ENCODE results near the gene AFF3.
"Not testable (repeated sequence)": the region's sequence is repeated elsewhere in the genome, so short reads cannot be mapped to it uniquely, and the experiment has no call there.

Gene AFF3

GRCh38 chr2:99927690-99928207, 214.6 kb downstream of the AFF3 start:
- not testable (repeated sequence) for H3K4me3 ChIP-seq (ENCODE audit: low read length); DNase-seq (ENCODE audit: low read depth, low spot score)

- H3K4me3 ChIP-seq (ENCODE audit: low read length): no peak overlapping the region
- DNase-seq (ENCODE audit: low read depth, low spot score): no peak
Observed at GRCh38 chr2:99926986-99927385, 215.4 kb downstream of the AFF3 start.

- no peak overlapping the region for H3K4me3 ChIP-seq (ENCODE audit: low read length)
- no peak for DNase-seq (ENCODE audit: low read depth, low spot score)
Observed at GRCh38 chr2:99925960-99926359, 216.4 kb downstream of the AFF3 start.

GRCh38 chr2:99922664-99923063, 219.7 kb downstream of the AFF3 start:
- no peak overlapping the region for H3K4me3 ChIP-seq (ENCODE audit: low read length)

GRCh38 chr2:99921903-99922302, 220.5 kb downstream of the AFF3 start:
- no peak for DNase-seq (ENCODE audit: low read depth, low spot score)
- H3K4me3 ChIP-seq (ENCODE audit: low read length): no peak overlapping the region

More at GRCh38 chr2:99922664-99923063, 219.7 kb downstream of the AFF3 start:
- DNase-seq (ENCODE audit: low read depth, low spot score): no peak

GRCh38 chr2:99918389-99918788, 224.0 kb downstream of the AFF3 start:
- DNase-seq (ENCODE audit: low read depth, low spot score): no peak
- no peak overlapping the region for H3K4me3 ChIP-seq (ENCODE audit: low read length)

GRCh38 chr2:99915108-99915675, 227.2 kb downstream of the AFF3 start:
- DNase-seq (ENCODE audit: low read depth, low spot score): no peak
- H3K4me3 ChIP-seq (ENCODE audit: low read length): no peak overlapping the region

GRCh38 chr2:99911736-99912135, 230.7 kb downstream of the AFF3 start:
- H3K4me3 ChIP-seq (ENCODE audit: low read length): no peak overlapping the region
- no peak for DNase-seq (ENCODE audit: low read depth, low spot score)

- no peak overlapping the region for H3K4me3 ChIP-seq (ENCODE audit: low read length)
- no peak for DNase-seq (ENCODE audit: low read depth, low spot score)
Observed at GRCh38 chr2:99910902-99911301, 231.5 kb downstream of the AFF3 start.

GRCh38 chr2:99905636-99906035, 236.8 kb downstream of the AFF3 start:
- no peak for DNase-seq (ENCODE audit: low read depth, low spot score)

GRCh38 chr2:99905025-99905424, 237.4 kb downstream of the AFF3 start:
- H3K4me3 ChIP-seq (ENCODE audit: low read length): no peak overlapping the region
- DNase-seq (ENCODE audit: low read depth, low spot score): no peak

More at GRCh38 chr2:99905636-99906035, 236.8 kb downstream of the AFF3 start:
- no peak overlapping the region for H3K4me3 ChIP-seq (ENCODE audit: low read length)

- no peak overlapping the region for H3K4me3 ChIP-seq (ENCODE audit: low read length)
- DNase-seq (ENCODE audit: low read depth, low spot score): no peak
Observed at GRCh38 chr2:99903981-99904380, 238.4 kb downstream of the AFF3 start.

GRCh38 chr2:99900556-99900955, 241.8 kb downstream of the AFF3 start:
- no peak overlapping the region for H3K4me3 ChIP-seq (ENCODE audit: low read length)
- no peak for DNase-seq (ENCODE audit: low read depth, low spot score)

GRCh38 chr2:99899882-99900281, 242.5 kb downstream of the AFF3 start:
- DNase-seq (ENCODE audit: low read depth, low spot score): no peak
- H3K4me3 ChIP-seq (ENCODE audit: low read length): no peak overlapping the region

GRCh38 chr2:99899058-99899855, 243.1 kb downstream of the AFF3 start:
- H3K4me3 ChIP-seq (ENCODE audit: low read length): no peak overlapping the region
- DNase-seq (ENCODE audit: low read depth, low spot score): no peak

- H3K4me3 ChIP-seq (ENCODE audit: low read length): no peak overlapping the region
- DNase-seq (ENCODE audit: low read depth, low spot score): no peak
Observed at GRCh38 chr2:99898336-99899048, 243.9 kb downstream of the AFF3 start.

- no peak for DNase-seq (ENCODE audit: low read depth, low spot score)
- H3K4me3 ChIP-seq (ENCODE audit: low read length): no peak overlapping the region
Observed at GRCh38 chr2:99891428-99891780, 251.0 kb downstream of the AFF3 start.

GRCh38 chr2:99890568-99891427, 251.6 kb downstream of the AFF3 start:
- no peak for DNase-seq (ENCODE audit: low read depth, low spot score)

GRCh38 chr2:99888617-99889016, 253.8 kb downstream of the AFF3 start:
- no peak for DNase-seq (ENCODE audit: low read depth, low spot score)
- H3K4me3 ChIP-seq (ENCODE audit: low read length): no peak overlapping the region

More at GRCh38 chr2:99890568-99891427, 251.6 kb downstream of the AFF3 start:
- H3K4me3 ChIP-seq (ENCODE audit: low read length): no peak overlapping the region
